Psoas muscle (tissue), 8 donors: ENCODE measurements around the gene ZEB2. TPM values are rescaled to one million over a fixed set of nuclear protein-coding genes. Genes with fewer than 3 reads are reported as not detected.

Source experiments
- ATAC-seq, 4 donors: fragments of 200-7000 bp; cut with Tn5 transposase; one replicate each; pipeline ENCODE4 v1.9.1; 2020; ENCODE audit warnings: moderate library complexity in 3 of 4, mild to moderate bottlenecking in 2 of 4
- DNase-seq, 2 donors: peaks; one replicate each; pipeline ENCODE4 v3.0.0-alpha.2; 2020
- H3K27ac ChIP-seq: fragments of 200-600 bp; one replicate; pipeline ENCODE4 v1.8.0; 2022
- H3K27me3 ChIP-seq, 3 donors: fragments of 200-600 bp in 1 of 3; one replicate each; pipeline versions ENCODE4 v1.6.1 to v1.8.0; 2013 to 2022; ENCODE audit warnings: low read length in 2 of 3, mild to moderate bottlenecking in 2 of 3, moderate library complexity in 1 of 3; ENCODE audit not compliant: insufficient read depth in 3 of 3
- H3K36me3 ChIP-seq, 2 donors: fragments of 200-600 bp in 1 of 2; one replicate each; pipeline versions ENCODE4 v1.6.1 to v1.8.0; 2013 to 2022; ENCODE audit warnings: low read depth in 1 of 2, mild to moderate bottlenecking in 1 of 2, moderate library complexity in 1 of 2; ENCODE audit not compliant: insufficient read depth in 1 of 2
- H3K4me1 ChIP-seq: fragments of 200-600 bp; one replicate; pipeline ENCODE4 v1.8.0; 2022
- H3K4me3 ChIP-seq: fragments of 200-600 bp; one replicate; pipeline ENCODE4 v1.8.0; 2022; ENCODE audit warnings: mild to moderate bottlenecking
- H3K9me3 ChIP-seq: fragments of 200-600 bp; one replicate; pipeline ENCODE4 v1.8.0; 2022
- WGBS, 3 donors: extraction: QIAGEN DNeasy Blood & Tissue Kit; methylation state at CpG; one replicate each; pipeline versions ENCODE4 v1.1.6 to v1.1.7; 2013; 5-methylcytosine and 5-hydroxymethylcytosine counted together
- intact Hi-C, 2 donors: fragments of 100-400 bp; cut with DNase I; formaldehyde crosslinking; loops; one replicate each; pipeline versions ENCODE4 v1.11.0 to v1.14.2; 2022
- long read RNA-seq, 2 donors: library from polyadenylated mRNA; unstranded; transcript quantifications; one replicate each; pipeline ENCODE4 v2.0.0, GENCODE V29; 2021
- polyA plus RNA-seq, 3 donors: library from polyadenylated mRNA; stranded (reverse); fragments of 200-250 nt; gene quantifications; one replicate each; pipeline ENCODE4 v1.2.3, GENCODE V29; 2013
- total RNA-seq, 4 donors: library from RNA; stranded (reverse); fragmentation: NEBNext Ultra II Directional in 2 of 4; extraction: Animal tissue kit (Norgen Biotek cat#: 25700) in 2 of 4; gene quantifications; one replicate each; pipeline versions ENCODE4 v1.2.1 to v1.2.4, GENCODE V29; 2021 to 2023
- TF ChIP-seq, protein P1 (sequence below): fragments of 200-600 bp; IDR thresholded peaks from one replicate; pipeline ENCODE4 v1.8.0; 2022; ENCODE audit warnings: antibody characterized with exemption
- donor health status: healthy with polysubstance abuse.
- donor health status: DM: no; HTN: no; CAD: no; lungs with moderate emphysema.
- donor health status: Bipolar disorder and iron deficiency.
- donor health status: healthy.
- donor health status: DM: yes; HTN: yes; CAD: no.
- donor health status: DM: no; HTN: no; CAD: no.
- donor health status: DM: no; HTN: no; CAD: no.
- donor health status: DM: yes; HTN: yes; CAD: no.

Gene ZEB2
- 10 to 100 TPM; 23.3 to 48.7 (median 37.9) TPM for total RNA-seq
- polyA plus RNA-seq = 10 to 100 TPM; 11.6 to 18.1 (median 11.7) TPM
- long read RNA-seq, donor 1, partial matches to known transcripts = 2 of 3 reads
- long read RNA-seq, donor 1, other reads (novel, unspliced or antisense) = 0 of 3 reads
- long read RNA-seq, donor 2, full-length matches to known transcripts = 6 of 15 reads
- long read RNA-seq, donor 2, partial matches to known transcripts = 4 of 15 reads
- long read RNA-seq, donor 2, other reads (novel, unspliced or antisense) = 5 of 15 reads

DNA sequence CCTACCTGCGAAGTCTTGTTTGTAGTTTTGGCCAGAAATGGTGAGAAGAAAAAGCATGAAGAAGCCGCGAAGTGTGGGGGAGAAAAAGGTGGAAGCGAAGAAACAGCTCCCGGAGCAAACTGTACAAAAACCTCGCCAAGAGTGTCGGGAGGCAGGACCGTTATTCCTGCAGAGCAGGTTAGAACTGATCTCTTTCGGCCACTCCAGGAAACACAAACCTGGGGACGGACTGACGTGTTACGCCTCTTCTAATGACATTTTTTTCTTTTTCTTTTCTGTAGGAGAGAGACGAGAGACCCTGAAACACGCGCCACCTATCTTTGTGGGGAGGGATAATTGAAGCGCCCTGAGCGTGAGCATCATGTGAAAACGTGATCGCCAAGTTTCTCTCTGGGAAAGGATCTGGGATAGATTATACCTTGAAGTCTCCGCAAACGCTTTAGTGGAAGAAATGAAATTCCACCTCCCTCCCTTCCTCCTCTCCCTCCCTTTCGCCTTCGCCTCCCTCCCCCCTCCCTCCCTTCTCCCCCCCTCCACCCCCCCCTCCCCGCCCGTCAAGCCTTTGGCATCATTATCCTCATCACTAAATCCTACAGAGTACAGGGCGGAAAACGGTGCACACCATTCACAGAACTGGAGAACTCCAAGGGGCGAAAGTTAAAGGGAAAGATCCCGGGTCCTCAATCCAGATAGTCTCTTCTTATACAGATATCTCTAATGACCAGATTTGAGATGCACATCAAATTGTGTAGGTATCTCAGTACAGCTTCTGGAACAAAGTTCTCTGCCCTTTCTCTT lies at the start of gene ZEB2:
ZEB2 (minus strand) TSS at position 186 of the 798 bp plus-strand sequence. CDS start 2,769 bp downstream, outside the sequence.
- Histone ChIP-seq H3K27me3 (no peaks in the 10 kb centered on the region), H3K36me3 (no peaks in the 10 kb centered on the region), H3K27ac (peak within 1 kb of the TSS; percentile 96), H3K4me1 (peaks cover 16% of the 10 kb centered on the region), H3K4me3 (peak within 1 kb of the TSS; percentile 89), H3K9me3 (no peaks in the 10 kb centered on the region)
- ATAC-seq (peak; percentile 17 to 31 (median 24)), DNase-seq (peak; percentile 34 to 67)
- intact Hi-C loops = loop anchor here in 1 of 2 donors (5.0 to 10.0 kb wide), 4 partner anchors 115 to 365 kb away; a partner anchor contains a TSS
- TF ChIP-seq, protein P1, sequence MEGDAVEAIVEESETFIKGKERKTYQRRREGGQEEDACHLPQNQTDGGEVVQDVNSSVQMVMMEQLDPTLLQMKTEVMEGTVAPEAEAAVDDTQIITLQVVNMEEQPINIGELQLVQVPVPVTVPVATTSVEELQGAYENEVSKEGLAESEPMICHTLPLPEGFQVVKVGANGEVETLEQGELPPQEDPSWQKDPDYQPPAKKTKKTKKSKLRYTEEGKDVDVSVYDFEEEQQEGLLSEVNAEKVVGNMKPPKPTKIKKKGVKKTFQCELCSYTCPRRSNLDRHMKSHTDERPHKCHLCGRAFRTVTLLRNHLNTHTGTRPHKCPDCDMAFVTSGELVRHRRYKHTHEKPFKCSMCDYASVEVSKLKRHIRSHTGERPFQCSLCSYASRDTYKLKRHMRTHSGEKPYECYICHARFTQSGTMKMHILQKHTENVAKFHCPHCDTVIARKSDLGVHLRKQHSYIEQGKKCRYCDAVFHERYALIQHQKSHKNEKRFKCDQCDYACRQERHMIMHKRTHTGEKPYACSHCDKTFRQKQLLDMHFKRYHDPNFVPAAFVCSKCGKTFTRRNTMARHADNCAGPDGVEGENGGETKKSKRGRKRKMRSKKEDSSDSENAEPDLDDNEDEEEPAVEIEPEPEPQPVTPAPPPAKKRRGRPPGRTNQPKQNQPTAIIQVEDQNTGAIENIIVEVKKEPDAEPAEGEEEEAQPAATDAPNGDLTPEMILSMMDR = peak; percentile 59
- 1% methylated on average over 26 to 29 of the region's 29 CpGs for WGBS, 3 donors

DNA sequence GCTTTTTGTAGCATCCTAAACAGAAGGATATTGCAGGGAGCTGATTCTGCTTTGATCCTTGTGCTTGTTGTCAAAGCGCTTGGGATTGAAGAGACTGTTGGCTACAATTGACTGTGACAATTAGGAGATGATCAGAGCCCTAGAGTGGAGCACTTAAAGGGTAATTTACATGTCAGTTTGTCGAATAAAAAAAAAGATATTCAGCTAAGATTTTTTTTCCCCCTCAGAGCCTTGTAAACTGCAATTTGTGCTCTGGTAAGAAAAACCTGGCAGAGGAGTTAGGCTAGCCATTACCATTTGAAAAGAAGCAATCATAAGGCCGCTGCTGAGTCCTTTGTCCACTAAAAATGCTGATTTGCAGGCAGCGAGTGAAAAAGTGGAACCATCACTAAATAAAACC lies 47.8 kb upstream of the ZEB2 start:
- H3K27ac ChIP-seq = no peak overlapping the region
- 72 to 77% (median 77%) methylated on average over 4 of the region's 4 CpGs for WGBS, 3 donors
- H3K36me3 ChIP-seq = no peaks in the 10 kb centered on the region
- ATAC-seq (no peak), DNase-seq (no peak)
- H3K27me3 ChIP-seq = no peaks in the 10 kb centered on the region
- H3K4me3 ChIP-seq = no peak overlapping the region
- no peaks in the 10 kb centered on the region for H3K9me3 ChIP-seq
- TF ChIP-seq, protein P1 = no peak
- intact Hi-C loops = no loop called here
- no peaks in the 10 kb centered on the region for H3K4me1 ChIP-seq

DNA sequence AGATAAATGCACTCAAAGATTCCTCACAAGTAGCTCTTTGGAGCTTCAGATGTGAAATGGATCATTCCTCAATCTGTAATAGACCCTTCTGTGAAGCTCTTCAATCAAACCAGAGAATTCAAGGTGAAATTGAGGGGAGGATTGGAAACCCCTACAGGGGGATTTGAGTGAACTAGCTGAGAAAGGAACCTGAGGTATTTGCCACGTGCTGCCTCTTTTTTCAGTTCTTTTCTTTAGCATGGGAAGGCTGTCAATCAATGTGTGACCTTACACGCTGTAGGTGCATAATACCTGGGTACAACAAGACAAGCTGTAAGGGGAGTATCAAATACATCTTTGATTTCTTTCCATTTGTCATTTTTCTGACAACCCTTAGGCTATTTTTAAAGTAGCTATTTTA lies 46.5 kb upstream of the ZEB2 start:
- intact Hi-C loops = no loop called here
- Histone ChIP-seq H3K36me3 (no peaks in the 10 kb centered on the region), H3K9me3 (no peaks in the 10 kb centered on the region), H3K27me3 (no peaks in the 10 kb centered on the region), H3K4me1 (no peaks in the 10 kb centered on the region), H3K4me3 (no peak overlapping the region), H3K27ac (no peak overlapping the region)
- no peak for ATAC-seq
- TF ChIP-seq, protein P1 = no peak
- WGBS, 3 donors = 80 to 87% (median 80%) methylated on average over 2 of the region's 2 CpGs
- no peak for DNase-seq

DNA sequence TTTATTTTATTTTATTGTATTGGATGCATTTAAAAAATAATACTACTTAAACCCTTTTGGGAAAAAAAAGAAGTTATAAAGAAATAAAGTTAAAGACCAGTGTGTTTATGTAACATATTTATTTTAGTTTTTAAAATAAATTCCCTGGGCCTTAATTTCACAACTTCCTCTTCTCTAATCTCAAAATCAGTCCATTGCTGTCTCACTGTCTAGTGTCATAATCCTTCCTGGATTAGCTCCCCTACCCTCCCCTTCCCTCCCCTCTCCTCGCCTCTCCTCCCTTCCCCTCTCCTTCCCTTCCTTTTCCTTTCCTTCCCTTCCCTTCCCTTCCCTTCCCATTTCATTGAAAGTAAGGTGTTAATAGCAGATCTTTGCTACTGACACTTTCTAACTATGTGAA lies 40.3 kb upstream of the ZEB2 start:
- no peak overlapping the region for H3K27ac ChIP-seq
- H3K9me3 ChIP-seq = no peaks in the 10 kb centered on the region
- H3K36me3 ChIP-seq = no peaks in the 10 kb centered on the region
- H3K27me3 ChIP-seq = no peaks in the 10 kb centered on the region
- DNase-seq (no peak), ATAC-seq (no peak)
- TF ChIP-seq, protein P1 = no peak
- no peak overlapping the region for H3K4me3 ChIP-seq
- H3K4me1 ChIP-seq = no peaks in the 10 kb centered on the region
- intact Hi-C loops = no loop called here
- WGBS, 3 donors = 65 to 81% (median 78%) methylated on average over 1 of the region's 1 CpG
